DND-41 (cell line): Measurements from ENCODE around the gene OXNAD1.

Experiments used
- CTCF ChIP-seq: IDR thresholded peaks from 2 replicates; pipeline ENCODE4 v1.5.1; 2012; ENCODE audit warnings: borderline replicate concordance, low read length, moderate library complexity, mild to moderate bottlenecking; ENCODE audit not compliant: poor library complexity, severe bottlenecking; ENCODE audit errors: extremely low read depth
- EZH2 ChIP-seq: IDR thresholded peaks from 3 replicates; pipeline ENCODE4 v1.6.1; 2012; ENCODE audit warnings: borderline replicate concordance, low read depth, mild to moderate bottlenecking, moderate library complexity, low read length, inconsistent platforms; ENCODE audit not compliant: severe bottlenecking

DNA sequence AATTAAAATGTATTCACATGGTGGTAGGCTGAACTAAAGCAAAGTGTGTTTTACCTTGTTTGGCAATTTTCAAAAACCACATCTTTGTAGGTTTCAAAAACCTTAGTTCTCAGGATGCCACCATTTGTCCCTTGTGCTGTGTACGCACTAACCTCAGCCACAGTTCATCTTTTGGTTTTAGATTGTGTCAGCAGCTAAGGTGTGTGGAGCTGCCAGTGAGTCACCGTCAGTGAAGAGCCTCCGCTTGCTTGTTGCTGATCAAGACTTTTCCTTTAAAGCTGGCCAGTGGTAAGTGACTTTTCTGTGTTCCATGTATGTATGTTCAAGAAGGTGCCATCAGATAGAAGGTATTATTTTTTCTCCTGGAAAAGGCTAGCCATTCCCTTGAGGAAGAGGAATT lies 21.1 kb downstream of the OXNAD1 start:
- TF ChIP-seq CTCF (no peak), EZH2 (no peak)
